GM19455 (cell line): ENCODE measurements around the gene RIMS4.

ENCODE experiments used
- ATAC-seq: cut with Tn5 transposase; IDR thresholded peaks from one replicate; pipeline ENCODE4 v1.9.1; 2021; ENCODE audit not compliant: unreplicated experiment

Gene RIMS4

GRCh38 chr20:44703183-44703925, 107.0 kb downstream of the RIMS4 start:
- no peak for ATAC-seq

GRCh38 chr20:44702776-44703175, 107.6 kb downstream of the RIMS4 start:
- ATAC-seq = no peak

GRCh38 chr20:44701858-44702256, 108.5 kb downstream of the RIMS4 start:
- ATAC-seq = no peak
